T1000 (cell line): ENCODE data around the gene C16orf46.
"Not testable (repeated sequence)": the region's sequence is repeated elsewhere in the genome, so short reads cannot be mapped to it uniquely, and the experiment has no call there.

Source experiments
- DNase-seq: peaks from one replicate; lab custom pipeline; 2025; ENCODE audit warnings: mixed read lengths; lab: John Stamatoyannopoulos, UW

The C16orf46 gene

DNA sequence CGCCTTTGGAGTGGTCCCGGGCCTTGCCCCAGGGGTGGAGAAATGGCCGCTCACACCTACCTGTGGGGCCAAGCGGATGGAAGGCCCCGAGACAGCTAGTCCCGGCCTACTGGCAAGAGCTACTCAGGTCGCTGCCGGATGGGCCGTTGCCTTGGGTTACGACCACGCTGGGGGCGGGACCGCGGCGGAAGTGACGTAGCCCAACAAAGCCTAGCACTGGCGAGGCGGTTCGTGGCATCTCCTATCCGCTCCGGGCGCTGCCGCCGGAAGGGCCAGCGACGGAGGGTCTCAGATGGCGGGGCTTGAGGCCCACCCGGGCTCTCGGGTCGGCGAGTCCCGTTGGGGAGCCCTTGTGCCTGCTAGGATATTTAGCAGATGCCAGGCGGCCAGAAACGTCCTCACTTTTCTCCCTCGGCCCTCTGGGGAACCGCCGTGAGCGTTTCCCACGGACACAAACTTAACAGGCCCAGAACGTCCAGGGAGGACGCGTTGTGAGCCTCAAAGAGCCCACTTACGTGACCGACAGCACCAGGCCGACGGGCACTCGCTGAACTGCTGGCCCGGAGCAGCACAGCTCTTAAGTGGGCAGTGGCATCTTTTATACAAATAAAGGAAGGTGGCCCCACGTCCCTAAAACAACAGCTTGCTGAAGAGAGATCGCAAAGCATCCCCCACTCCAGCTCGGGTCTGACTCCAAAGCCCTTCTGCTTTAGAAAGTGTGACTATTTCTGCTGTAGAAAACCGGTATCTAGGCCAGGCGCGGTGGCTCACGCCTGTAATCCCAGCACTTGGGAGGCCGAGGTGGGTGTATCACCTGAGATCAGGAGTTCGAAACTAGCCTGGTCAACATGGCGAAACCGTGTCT lies at the start of gene C16orf46:
TSS of gene C16orf46 (minus strand) at position 163 of the 865 bp plus-strand sequence. CDS start 13,283 bp downstream, outside the sequence.
- peak; percentile 88 for DNase-seq

DNA sequence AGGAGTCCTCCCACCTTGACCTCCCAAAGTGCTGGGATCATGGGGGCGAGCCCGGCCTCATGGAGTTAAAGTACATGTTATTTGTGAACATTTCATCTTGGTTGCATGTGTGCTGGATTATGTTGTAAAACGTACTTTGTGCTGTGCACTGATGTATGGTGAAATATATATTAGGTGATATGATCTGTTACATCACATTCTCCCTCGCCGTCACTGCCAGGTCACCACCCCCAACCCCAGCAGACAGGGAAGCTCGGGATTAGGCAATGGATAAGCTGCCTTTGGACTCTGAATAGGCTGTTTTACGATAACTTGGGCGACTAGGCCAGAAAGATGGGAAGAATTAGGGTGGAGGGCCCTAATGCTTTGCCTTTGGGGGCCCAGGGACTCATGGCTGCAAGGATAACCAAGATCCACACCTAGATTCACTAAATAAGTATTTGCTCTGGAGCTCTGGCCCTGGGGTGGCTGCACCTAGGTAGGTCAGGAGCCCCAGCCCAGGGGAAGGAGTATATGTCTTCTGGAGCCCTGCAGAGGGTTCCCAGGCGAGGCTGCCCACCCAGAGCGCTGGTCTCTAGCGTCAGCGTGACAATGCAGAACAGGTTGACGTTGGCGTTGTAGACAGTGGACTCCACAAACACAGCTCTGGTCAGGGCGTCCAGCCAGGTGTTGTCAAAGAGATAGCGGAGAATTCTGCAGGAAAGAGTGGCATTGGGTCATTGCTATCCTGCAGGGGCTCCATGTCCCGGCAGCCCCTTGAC lies 46.2 kb upstream of the C16orf46 start:
- no peak for DNase-seq

- no peak for DNase-seq
These were observed 44.5 kb upstream of the C16orf46 start for GRCh38 chr16:81121474-81121990.

DNA sequence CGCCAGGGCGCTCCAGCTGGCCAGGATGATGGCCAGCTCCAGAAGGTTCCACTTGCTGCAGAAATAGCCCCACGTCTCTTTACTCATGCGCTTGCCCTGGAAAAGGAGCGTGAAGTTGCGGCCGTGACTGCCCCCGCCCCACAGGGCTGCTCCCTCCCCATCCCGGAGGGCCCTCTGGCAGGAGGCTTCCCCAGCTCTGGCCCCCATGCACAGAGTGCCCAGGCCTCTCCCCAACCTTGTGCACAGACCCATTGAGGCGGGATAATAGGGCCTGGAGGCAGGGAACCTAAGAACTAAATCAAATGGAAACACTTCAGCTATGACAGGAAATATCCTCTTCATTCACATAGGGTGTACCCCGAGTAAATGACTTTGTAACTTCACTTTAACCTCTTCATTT lies 40.4 kb upstream of the C16orf46 start:
- DNase-seq, result no peak

DNA sequence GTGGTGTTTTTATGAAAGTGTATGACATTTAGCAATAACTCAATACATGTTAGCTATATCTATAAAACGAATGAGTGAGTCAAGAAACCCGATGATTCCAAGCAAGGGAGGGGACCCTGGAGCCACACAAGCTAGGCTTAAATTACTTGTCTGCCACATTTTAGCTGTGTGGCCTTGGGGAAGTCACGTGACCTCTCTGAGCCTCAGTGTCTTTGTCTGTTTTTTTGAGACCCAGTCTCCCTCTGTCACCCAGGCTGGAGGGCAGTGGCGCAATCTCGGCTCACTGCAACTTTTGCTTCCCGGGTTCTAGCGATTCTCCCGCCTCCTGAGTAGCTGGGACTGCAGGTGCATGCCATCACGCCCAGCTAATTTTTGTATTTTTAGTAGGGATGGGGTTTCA lies 39.2 kb upstream of the C16orf46 start:
- no peak for DNase-seq

DNA sequence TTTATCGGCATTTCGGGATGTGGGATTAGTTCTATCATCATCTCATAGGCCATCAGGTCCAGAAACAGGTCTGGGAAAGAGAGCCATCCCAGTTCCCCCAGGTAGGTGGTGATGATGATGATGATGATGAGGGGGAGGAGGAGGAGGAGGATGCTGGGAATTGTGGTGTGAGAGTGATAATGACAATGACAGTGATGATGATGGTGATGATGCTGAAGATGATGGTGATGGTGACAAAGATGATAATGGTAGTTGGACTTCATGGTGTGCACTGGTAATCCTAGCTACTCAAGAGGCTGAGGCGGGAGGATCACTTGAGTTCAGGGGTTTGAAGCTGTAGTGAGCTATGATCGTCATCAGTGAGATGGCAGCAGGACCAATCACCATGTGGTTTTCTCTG lies 35.4 kb upstream of the C16orf46 start:
- DNase-seq, result no peak

DNA sequence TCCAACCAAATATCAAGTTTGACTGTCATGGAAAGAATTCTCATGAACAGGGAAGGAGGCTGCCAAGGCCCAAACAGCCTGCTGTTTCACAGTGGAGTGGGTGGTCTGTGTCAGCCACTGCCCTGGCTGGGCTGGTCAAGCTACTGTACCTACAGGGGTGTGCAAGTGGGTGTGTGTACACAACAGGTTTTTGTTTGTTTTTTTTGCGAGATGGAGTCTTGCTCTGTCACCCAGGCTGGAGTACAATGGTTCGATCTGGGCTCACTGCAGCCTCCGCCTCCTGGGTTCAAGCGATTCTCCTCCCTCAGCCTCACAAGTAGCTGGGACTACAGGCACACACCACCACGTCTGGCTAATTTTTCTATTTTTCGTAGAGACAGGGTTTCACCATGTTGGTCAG lies 32.2 kb upstream of the C16orf46 start:
- DNase-seq, result not testable (repeated sequence)

GRCh38 chr16:81107511-81107910 lies 30.5 kb upstream of the C16orf46 start:
- no peak for DNase-seq

- no peak for DNase-seq
These were observed 29.9 kb upstream of the C16orf46 start for GRCh38 chr16:81106826-81107503.

DNA sequence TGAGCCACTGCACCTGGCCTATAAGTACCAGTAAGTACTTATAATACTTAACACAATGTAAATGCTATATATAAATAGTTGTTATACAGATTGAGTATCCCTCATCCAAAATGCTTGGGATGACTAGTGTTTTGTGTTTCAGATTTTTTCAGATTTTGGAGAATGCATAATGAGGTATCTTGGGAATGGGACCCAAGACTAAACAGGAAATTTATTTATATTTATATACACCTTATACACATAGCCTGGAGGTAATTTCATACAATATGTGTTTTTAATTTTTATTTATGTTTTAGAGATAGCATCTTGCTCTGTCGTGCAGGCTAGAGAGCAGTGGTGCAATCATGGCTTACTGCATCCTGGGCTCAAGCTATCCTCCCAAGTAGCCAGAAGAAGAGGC lies 28.9 kb upstream of the C16orf46 start:
- DNase-seq, result no peak

DNA sequence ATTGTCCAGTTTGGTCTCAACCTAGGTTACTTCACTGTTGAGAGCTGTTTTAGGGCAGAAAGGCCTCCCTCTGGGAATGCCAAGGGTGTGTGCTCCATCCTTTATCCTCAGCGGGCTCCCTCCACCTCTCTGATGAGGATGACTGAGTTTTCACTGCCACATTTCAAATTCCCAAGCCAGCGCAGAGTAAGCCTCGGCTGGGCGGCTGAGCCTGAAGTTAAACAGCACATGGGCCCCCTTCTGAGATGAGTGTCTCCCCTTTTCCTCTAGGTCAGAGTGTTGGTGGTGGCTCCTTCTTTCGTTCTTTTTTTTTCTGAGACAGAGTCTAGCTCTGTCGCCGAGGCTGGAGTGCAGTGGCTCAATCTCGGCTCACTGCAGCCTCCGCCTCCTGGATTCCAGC lies 24.7 kb upstream of the C16orf46 start:
- no peak for DNase-seq

DNA sequence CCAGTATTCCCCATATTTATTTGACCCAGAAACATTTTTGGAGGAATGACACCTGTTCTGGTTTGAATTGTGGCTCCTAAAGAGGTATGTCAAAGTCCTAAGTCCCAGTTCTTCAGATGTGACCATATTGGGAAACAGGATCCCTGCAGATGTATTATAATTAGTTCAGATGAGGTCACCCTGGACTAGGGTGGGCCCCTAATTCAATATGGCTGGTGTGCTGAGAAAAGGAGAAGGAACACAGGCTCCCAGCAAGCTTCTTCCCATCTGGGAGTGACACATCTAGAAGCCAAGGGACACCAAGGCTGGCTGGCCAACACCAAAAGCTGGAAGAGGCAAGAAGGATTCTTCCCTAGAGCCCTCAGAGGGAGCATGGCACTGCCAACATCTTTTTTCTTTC lies 22.9 kb upstream of the C16orf46 start:
- no peak for DNase-seq

DNA sequence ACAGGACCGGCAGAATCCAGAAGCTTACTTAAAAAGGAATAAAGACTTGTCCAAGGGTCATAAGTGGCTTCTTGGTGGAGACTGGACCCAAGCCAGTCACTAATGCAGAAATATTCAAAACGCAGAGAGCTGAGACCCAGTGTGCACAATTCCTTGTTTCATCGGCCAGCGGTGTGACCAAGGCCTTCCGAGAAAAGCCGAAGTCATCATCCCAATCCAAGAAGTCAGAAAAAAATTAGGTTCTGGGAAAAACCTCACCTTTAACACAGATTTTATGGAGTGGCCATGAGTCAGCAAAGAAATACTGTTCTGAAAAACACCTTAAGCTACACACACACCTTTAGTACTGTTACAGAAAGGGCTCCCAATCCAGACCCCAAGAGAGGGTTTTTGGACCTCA lies 20.2 kb upstream of the C16orf46 start:
- no peak for DNase-seq

- DNase-seq, result no peak
These were observed 19.7 kb upstream of the C16orf46 start for GRCh38 chr16:81096715-81097208.

DNA sequence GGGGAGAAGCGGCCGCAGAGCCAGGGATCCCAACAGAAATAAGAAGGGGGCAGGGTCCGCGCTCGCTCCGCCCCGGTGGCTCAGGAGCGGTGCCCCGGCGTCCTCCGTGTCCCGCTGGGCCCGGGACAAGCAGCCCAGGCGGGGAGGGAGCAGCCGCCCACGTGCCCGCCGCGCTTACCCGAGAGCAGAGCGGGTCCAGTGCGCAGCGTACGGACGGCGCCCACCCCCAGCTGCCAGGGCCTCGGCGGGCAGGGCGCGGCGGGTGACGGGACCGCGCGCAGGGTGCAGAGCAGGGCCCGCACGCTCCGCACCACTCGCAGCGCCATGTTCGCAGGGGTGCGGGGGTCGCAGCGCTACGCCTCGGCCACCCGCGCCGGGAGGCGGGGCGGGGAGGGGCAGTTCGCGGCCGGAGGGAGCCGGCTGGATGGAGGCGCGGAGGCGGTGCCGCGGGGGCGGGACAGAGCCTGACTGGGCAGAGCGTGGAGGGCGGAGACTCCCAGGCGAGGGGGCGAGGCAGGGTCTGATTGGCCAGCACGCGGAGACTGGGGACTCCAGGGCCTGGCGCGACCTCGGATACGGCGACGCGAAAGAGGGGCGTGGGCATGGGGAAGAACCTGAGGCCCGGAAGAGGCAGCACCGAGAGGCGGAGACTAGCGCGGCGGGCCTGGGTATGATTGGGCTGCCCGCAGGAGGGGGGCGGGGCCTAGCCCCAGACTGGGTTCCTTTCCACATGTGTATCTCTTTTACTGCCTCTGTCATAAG lies 19.1 kb upstream of the C16orf46 start, which contains the start of gene GCSH:
TSS of gene GCSH (minus strand) at position 443 of the 762 bp plus-strand sequence. CDS start at position 326, 117 bp downstream.
- DNase-seq, result peak; percentile 95

DNA sequence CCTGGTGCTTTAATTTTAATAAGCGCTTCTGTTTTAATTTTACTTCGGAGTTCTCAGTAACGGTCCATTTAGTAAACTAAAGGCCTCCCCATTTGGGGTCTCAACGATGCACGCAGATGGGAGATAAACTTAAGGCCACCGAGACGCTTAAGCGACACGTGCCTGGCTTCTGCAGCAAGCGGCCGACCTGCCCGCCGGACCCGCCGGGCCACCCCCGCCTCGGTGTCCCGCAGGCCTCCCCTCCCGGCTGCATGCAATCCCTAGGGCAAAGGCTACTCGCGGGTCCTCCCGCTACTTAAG lies 18.6 kb upstream of the C16orf46 start:
- DNase-seq, result no peak

- DNase-seq, result no peak
These were observed 17.8 kb upstream of the C16orf46 start for GRCh38 chr16:81094771-81095251.

- no peak for DNase-seq
These were observed 11.8 kb upstream of the C16orf46 start for GRCh38 chr16:81088836-81089235.

- DNase-seq, result no peak
These were observed 4.0 kb upstream of the C16orf46 start for GRCh38 chr16:81081014-81081413.

DNA sequence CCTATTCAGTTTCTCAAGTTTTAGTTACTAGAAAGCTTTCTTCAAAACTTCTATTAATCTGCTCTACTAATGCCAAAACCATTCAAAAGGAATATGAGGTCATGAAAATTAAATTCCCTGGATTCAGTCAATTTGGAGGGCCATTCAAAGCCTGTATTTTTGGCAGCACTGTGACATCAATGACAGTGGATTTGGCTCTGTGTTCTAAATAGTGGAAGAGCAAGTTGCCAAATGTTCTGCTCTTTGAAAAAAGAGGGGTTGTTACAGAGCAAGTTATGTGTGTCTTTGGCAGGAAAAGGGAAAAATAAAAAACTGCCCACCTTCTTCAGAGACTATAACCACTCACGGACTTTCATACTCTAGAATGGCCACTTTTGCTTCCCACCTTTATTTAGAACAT lies 3.2 kb upstream of the C16orf46 start:
- DNase-seq, result no peak

- DNase-seq, result peak; percentile 88
These were observed 417 bp downstream of the C16orf46 start for GRCh38 chr16:81076566-81077075.
